Stromal cell of bone marrow (primary cell): Measurements from ENCODE around the gene TCIRG1.

Experiments used
- DNase-seq: peaks from one replicate; pipeline ENCODE4 v3.0.0-alpha.2; 2012; ENCODE audit warnings: low read depth

The TCIRG1 gene

GRCh38 chr11:68004551-68005335 lies 34.1 kb upstream of the TCIRG1 start:
- no peak for DNase-seq

GRCh38 chr11:68006606-68007166 lies 32.1 kb upstream of the TCIRG1 start:
- no peak for DNase-seq

GRCh38 chr11:68007498-68008380 lies 31.1 kb upstream of the TCIRG1 start:
- DNase-seq: no peak

- DNase-seq: no peak
Observed at GRCh38 chr11:68008381-68009337, 30.2 kb upstream of the TCIRG1 start.

GRCh38 chr11:68009391-68010089 lies 29.3 kb upstream of the TCIRG1 start:
- DNase-seq: no peak

GRCh38 chr11:68010090-68011041 lies 28.5 kb upstream of the TCIRG1 start, which contains the start of gene ALDH3B1:
Gene ALDH3B1 (plus strand): TSS chr11:68010327. CDS start chr11:68015298, 4,971 bp downstream.
- DNase-seq: peak; percentile 83

GRCh38 chr11:68011051-68011943 lies 27.5 kb upstream of the TCIRG1 start:
- no peak for DNase-seq

GRCh38 chr11:68012044-68012842 lies 26.6 kb upstream of the TCIRG1 start:
- DNase-seq: no peak

GRCh38 chr11:68012843-68013610 lies 25.8 kb upstream of the TCIRG1 start:
- peak; percentile 76 for DNase-seq

GRCh38 chr11:68013611-68014156 lies 25.1 kb upstream of the TCIRG1 start:
- no peak for DNase-seq

- DNase-seq: peak; percentile 62
Observed at GRCh38 chr11:68014157-68014946, 24.5 kb upstream of the TCIRG1 start.

GRCh38 chr11:68014947-68015447 lies 23.8 kb upstream of the TCIRG1 start:
- DNase-seq: no peak

GRCh38 chr11:68015467-68015866 lies 23.4 kb upstream of the TCIRG1 start:
- DNase-seq: no peak

- no peak for DNase-seq
Observed at GRCh38 chr11:68016161-68016903, 22.5 kb upstream of the TCIRG1 start.
